ENCODE data around the gene ATP6V0D1. TPM values are rescaled to one million over a fixed set of nuclear protein-coding genes. Genes with fewer than 3 reads are reported as not detected.

Gene ATP6V0D1
- total and polyA plus RNA-seq, 9 donors = 32.5 to 113 (median 63.0) TPM

- H3K27me3 ChIP-seq = no peaks in the 10 kb centered on the region
- DNase-seq = no peak
- H3K36me3 ChIP-seq = no peaks in the 10 kb centered on the region
- H3K27ac ChIP-seq = no peak overlapping the region
- H3K4me1 ChIP-seq (ENCODE audit: insufficient read depth) = peaks cover 19% of the 10 kb centered on the region
- no peak overlapping the region for H3K4me3 ChIP-seq
- TF ChIP-seq EP300 (IDR thresholded peaks at IDR 0.05) (no peak), CTCF (IDR thresholded peaks at IDR 0.05) (no peak), POLR2A (IDR thresholded peaks at IDR 0.05) (no peak)
- WGBS, 3 donors = 92 to 96% (median 93%) methylated on average over 8 of the region's 8 CpGs
- no peaks in the 10 kb centered on the region for H3K9me3 ChIP-seq
- intact Hi-C loops (cut with DNase I) = no loop called here
Observed at GRCh38 chr16:67477960-67478554, 2.9 kb downstream of the ATP6V0D1 start.

GRCh38 chr16:67474551-67475455, 6.2 kb downstream of the ATP6V0D1 start:
- no peaks in the 10 kb centered on the region for H3K36me3 ChIP-seq
- DNase-seq = no peak
- no peak overlapping the region for H3K4me3 ChIP-seq
- H3K9me3 ChIP-seq = no peaks in the 10 kb centered on the region
- 86 to 92% (median 90%) methylated on average over 11 of the region's 11 CpGs for WGBS, 3 donors
- H3K4me1 ChIP-seq (ENCODE audit: insufficient read depth) = peaks cover 6% of the 10 kb centered on the region
- no peak for TF ChIP-seq EP300 (IDR thresholded peaks at IDR 0.05)
- TF ChIP-seq CTCF (IDR thresholded peaks at IDR 0.05) = no peak
- no peak for TF ChIP-seq POLR2A (IDR thresholded peaks at IDR 0.05)
- H3K27me3 ChIP-seq = no peaks in the 10 kb centered on the region
- intact Hi-C loops (cut with DNase I) = no loop called here
- H3K27ac ChIP-seq = no peak overlapping the region

- Histone ChIP-seq H3K36me3 (no peaks in the 10 kb centered on the region), H3K9me3 (no peaks in the 10 kb centered on the region), H3K27me3 (no peaks in the 10 kb centered on the region), H3K4me1 (ENCODE audit: insufficient read depth) (peaks cover 3% of the 10 kb centered on the region), H3K27ac (no peak overlapping the region), H3K4me3 (no peak overlapping the region)
- DNase-seq = no peak
- TF ChIP-seq POLR2A (IDR thresholded peaks at IDR 0.05) (no peak), CTCF (IDR thresholded peaks at IDR 0.05) (no peak), EP300 (IDR thresholded peaks at IDR 0.05) (no peak)
- 89 to 96% (median 94%) methylated on average over 6 of the region's 6 CpGs for WGBS, 3 donors
- intact Hi-C loops (cut with DNase I) = no loop called here
Observed at GRCh38 chr16:67471758-67472384, 9.1 kb downstream of the ATP6V0D1 start.

- H3K4me3 ChIP-seq = no peak overlapping the region
- TF ChIP-seq EP300 (IDR thresholded peaks at IDR 0.05) (no peak), CTCF (IDR thresholded peaks at IDR 0.05) (no peak), POLR2A (IDR thresholded peaks at IDR 0.05) (no peak)
- intact Hi-C loops (cut with DNase I) = no loop called here
- no peaks in the 10 kb centered on the region for H3K9me3 ChIP-seq
- H3K27me3 ChIP-seq = no peaks in the 10 kb centered on the region
- peak in 3 of 5 donors; percentile 49 to 60 (median 54) for DNase-seq
- H3K27ac ChIP-seq = no peak overlapping the region
- WGBS, 3 donors = 65 to 72% (median 67%) methylated on average over 7 of the region's 7 CpGs
- peaks cover 6% of the 10 kb centered on the region for H3K4me1 ChIP-seq (ENCODE audit: insufficient read depth)
- H3K36me3 ChIP-seq = no peaks in the 10 kb centered on the region
Observed at GRCh38 chr16:67470359-67470758, 10.6 kb downstream of the ATP6V0D1 start.
